ENCODE measurements around the gene HOXD10. TPM values are rescaled to one million over a fixed set of nuclear protein-coding genes. Genes with fewer than 3 reads are reported as not detected.

The HOXD10 gene
- total and polyA plus RNA-seq, 2 of the 13 experiments (the other 11 are each of a cell fraction or from before 2014, with no cell fraction given): not detected

- TF ChIP-seq PAF1 (CRISPR knock-in tag; IDR thresholded peaks at IDR 0.05): no peak
- no peak for TF ChIP-seq ATF7 (IDR thresholded peaks at IDR 0.05)
- TF ChIP-seq ATF7 (CRISPR knock-in tag; IDR thresholded peaks at IDR 0.05): no peak
- TF ChIP-seq HNRNPL (IDR thresholded peaks at IDR 0.05; ENCODE audit: low read depth, low read length): no peak
- no peak; the same call in 1 of the 2 replicates for TF ChIP-seq GPN1 (CRISPR knock-in tag; IDR thresholded peaks at IDR 0.05; ENCODE audit: borderline replicate concordance)
- TF ChIP-seq SMAD9 (CRISPR knock-in tag; IDR thresholded peaks at IDR 0.05): no peak
- no peak for TF ChIP-seq NCOR1 (IDR thresholded peaks at IDR 0.05; ENCODE audit: borderline replicate concordance, low read length)
- TF ChIP-seq ZNF205 (CRISPR knock-in tag; IDR thresholded peaks at IDR 0.05): no peak
- no peak for TF ChIP-seq ZBTB40 (IDR thresholded peaks at IDR 0.05)
- no peak for TF ChIP-seq ZBTB40 (CRISPR knock-in tag; IDR thresholded peaks at IDR 0.05)
- TF ChIP-seq ZNF484 (CRISPR knock-in tag; IDR thresholded peaks at IDR 0.05; ENCODE audit: borderline replicate concordance, low read depth): no peak
- no peak for TF ChIP-seq ZNF281 (CRISPR knock-in tag; IDR thresholded peaks at IDR 0.05; ENCODE audit: borderline replicate concordance)
- 0 out of 2 replicates have a peak, but pooled peaks have one; percentile 37 for TF ChIP-seq ZKSCAN1 (IDR thresholded peaks at IDR 0.05; ENCODE audit: low read length)
- TF ChIP-seq TRIM24 (CRISPR knock-in tag; IDR thresholded peaks at IDR 0.05): no peak
- no peak for TF ChIP-seq ZNF564 (CRISPR knock-in tag; IDR thresholded peaks at IDR 0.05)
- peak; percentile 38 to 88; a peak in 3 of 4 replicates for TF ChIP-seq HMGXB4 (CRISPR knock-in tag; IDR thresholded peaks at IDR 0.05; ENCODE audit: borderline replicate concordance in 1 of 2, low read depth in 1 of 2)
Observed at GRCh38 chr2:176088048-176088936, 28.3 kb upstream of the HOXD10 start (continued).

Measured in HepG2 (cell line).